ENCODE data around the gene UNC119B.
A peak's percentile ranks its signal among the peaks of the same experiment; 100 is the strongest.
"Not testable (repeated sequence)": the region's sequence is repeated elsewhere in the genome, so short reads cannot be mapped to it uniquely, and the experiment has no call there.

Gene UNC119B

GRCh38 chr12:120710031-120710804, at the start of gene UNC119B:
Gene UNC119B (plus strand): TSS chr12:120710458. CDS start chr12:120710475, 17 bp downstream.
- DNase-seq: peak; percentile 41

- no peak for DNase-seq
These were observed 48.8 kb upstream of the UNC119B start for GRCh38 chr12:120661432-120661831.

DNA sequence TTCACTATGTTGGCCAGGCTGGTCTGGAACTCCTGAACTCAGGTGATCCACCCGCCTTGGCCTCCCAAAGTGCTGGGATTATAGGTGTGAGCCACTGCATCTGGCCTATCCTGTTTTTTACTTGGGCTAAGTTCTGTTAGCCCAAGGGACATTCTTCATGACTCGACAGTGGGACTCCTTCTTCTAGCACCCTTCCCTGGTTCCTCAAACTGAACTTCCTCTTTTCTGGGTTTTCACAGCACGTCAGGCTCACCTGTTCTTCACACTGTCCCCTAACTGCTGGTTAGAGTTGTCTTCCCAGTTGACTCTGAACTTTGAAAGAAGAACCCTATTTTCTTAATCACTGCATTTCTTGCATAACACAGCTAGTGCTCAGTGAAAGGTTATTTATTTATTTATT, 47.4 kb upstream of the UNC119B start:
- DNase-seq: no peak

GRCh38 chr12:120663741-120664140, 46.5 kb upstream of the UNC119B start:
- no peak for DNase-seq

DNA sequence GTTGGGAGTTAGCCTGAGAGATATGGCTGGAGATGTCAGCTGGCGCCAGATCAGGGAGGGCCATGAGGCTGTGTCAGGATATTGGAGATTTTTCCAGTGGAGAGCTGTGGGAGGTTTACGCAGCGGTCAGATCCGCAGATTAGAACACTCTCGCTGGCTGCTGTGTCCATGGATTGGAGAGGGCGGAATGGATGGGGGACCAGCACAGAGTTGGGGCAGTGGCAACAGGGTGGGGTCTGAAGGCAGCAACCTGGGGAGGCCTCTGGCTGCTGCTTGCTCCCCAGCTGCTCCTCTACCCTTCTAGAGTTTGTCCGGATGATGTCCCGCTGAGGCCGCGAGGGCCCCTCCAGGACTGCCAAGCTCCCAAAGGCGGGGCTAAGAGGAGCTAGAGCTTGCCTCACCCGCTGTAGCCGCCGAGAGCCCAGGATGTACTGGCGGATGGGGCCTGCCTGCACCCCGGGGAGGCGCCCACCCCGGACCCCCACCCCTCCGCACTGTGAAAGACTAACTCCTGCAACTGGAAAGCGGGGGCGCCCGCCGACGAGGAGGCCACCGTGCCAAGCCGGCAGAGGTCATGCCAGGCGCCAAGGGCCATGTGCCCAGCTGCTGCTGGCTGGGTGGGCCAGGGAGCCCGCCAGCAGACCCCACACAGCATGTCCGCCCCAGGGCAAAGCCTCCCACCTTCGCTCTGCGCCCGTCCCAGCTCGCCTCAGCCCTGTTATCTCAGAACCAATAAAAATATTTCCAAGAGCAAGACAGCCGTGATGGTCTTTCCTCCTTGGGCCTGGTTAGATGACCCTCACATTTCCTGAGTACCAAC, 43.5 kb upstream of the UNC119B start:
- no peak for DNase-seq

GRCh38 chr12:120668091-120668867, 42.0 kb upstream of the UNC119B start:
- DNase-seq: no peak

DNA sequence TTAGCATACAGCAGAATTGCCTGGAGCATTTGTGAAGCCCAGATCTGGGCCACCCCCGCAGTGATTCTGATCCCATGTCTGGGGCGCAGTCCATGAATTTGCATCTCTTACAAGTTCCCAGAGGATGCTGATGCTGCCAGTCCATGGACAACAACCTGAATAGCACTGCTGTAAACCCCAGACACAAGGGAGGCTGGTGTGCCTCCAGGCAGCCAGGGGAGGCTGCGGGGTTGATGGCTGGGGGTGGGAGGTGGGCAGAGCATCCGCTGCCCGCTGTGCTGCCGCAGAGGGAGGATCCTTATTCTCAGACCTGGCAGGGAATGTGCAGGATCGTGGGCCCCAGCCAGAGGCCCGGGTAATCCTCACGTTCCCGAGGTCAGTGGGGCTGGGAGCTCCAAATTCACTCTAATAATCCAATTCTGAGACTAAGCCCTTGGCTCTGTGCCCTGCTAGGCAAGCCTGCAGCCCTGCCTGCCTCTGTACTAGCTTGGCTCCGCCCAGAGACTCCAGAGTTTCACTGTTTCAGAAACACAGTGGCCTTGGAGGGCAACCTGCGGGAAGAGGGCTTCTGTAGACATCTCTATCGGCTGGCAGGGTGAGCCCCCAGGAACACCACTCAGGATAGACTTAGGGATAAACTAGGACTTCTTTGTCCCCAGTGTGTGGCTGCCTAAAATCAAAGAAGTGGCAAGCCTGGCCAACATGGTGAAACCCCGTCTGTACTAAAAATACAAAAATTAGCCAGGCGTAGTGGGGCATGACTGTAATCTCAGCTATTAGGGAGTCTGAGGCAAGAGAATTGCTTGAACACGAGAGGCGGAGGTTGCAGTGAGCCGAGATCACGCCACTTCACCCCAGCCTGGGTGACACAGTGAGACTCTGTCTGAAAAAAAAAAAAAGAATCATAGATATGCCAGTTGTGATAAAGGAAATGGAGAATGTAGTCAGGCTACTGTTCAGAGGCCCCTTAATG, 41.1 kb upstream of the UNC119B start:
- no peak for DNase-seq

- not testable (repeated sequence) for DNase-seq
These were observed 40.0 kb upstream of the UNC119B start for GRCh38 chr12:120670237-120670636.

DNA sequence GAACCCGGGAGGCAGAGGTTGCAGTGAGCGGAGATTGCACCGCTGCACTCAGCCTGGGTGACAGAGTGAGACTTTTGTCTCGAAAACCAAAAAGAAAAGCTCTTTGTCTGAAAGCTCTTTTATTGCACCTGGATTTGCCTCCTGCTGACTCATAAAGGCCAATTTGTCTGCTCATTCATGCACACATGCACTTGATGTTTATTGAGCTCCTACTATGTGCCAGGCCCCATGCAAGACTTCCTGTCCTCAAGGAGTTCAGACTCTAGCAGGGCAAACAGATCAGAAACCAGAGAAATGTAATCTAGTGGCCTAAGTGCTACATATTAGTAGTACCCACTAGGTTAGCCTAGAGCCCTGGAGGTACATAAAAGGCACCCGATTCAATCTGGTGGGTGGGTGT, 39.6 kb upstream of the UNC119B start:
- no peak for DNase-seq

DNA sequence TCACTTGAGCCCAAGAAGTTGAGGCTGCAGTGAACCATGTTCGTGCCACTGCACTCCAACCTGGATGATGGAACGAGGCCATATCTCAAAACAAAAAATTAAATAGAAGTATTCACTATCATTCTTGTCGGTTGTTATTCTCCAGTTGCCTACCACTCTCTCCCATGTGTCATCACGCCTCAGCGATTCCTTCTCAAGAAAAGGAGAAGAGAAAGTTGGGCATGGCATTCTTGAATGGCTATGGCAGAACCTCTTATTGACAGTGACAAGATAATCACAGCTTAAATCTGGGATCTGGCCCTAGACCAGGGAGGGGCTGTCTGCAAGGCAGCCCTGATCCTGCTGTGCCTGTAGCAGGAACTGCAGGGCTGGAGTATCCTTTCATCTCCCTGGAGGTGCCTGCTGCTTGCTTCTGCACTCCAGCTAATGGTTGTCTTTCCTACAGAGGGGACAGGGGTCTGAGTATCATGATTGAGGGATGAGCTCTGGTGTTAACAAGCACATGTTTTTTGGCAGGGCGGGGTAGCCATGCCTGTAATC, 36.1 kb upstream of the UNC119B start:
- no peak for DNase-seq

GRCh38 chr12:120677765-120678473, 32.3 kb upstream of the UNC119B start:
- DNase-seq: peak; percentile 18

- DNase-seq: peak; percentile 12
These were observed 31.7 kb upstream of the UNC119B start for GRCh38 chr12:120678572-120678971.

GRCh38 chr12:120680165-120680738, 30.0 kb upstream of the UNC119B start:
- no peak for DNase-seq

DNA sequence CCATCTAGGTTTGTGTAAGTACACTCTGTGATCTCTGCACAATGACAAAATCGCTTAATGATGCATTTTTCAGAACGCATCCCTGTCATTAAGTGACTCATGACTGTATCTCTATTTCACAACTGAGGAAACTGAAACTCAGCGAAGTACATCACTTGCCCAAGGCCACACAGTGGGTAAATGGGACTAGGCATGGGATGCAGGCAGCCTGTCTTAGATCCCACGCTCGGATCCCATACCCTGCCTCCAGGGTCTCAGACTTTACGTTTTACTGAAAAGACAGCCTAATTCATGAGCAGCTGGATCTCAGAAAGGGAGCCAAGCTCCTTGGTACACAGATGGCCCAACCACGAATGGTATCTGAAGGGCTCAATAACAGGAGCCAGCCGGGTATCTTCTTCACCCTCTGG, 25.7 kb upstream of the UNC119B start:
- no peak for DNase-seq

GRCh38 chr12:120685522-120685921, 24.7 kb upstream of the UNC119B start:
- DNase-seq: no peak

- peak; percentile 98 for DNase-seq
These were observed 24.0 kb upstream of the UNC119B start for GRCh38 chr12:120686151-120686689.

GRCh38 chr12:120686690-120687577, 23.3 kb upstream of the UNC119B start, which contains the start of gene MLEC:
Gene MLEC (plus strand): TSS chr12:120687149. CDS start chr12:120687297, 148 bp downstream.
- peak; percentile 98 for DNase-seq

DNA sequence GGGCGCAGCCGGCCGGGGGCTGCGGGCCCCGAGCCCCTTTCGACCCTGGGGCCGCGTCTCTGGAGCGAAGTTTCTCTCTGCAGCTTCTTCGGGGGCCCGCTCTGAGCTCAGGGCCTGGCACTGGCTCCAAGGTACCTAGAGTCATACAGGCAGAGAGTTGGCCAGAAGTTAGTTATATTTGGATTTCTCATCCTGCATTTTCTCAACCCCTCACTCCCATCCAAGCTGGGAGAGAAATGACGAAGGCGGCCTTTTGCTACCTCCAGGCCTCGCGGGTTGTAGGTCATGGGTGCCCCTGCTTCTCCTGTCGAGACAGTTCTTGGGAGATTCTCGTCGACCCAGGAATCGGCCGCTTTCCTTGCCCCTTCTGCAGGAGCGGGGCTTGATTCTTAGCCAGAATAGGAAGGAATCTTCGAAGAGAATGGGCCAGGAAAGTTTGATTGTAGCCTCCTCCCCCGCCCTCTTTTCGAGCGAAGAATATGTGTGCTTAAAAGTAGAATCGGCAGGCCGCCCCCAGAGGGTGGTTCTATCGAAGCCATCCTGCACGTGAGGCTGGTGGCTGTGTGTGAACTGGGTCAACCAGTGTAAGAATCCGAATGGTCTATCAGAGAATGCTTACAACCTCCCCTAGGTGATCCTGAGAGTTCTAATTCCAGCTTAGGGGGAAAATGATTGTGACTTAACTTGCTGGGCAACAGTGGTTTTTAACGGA, 22.5 kb upstream of the UNC119B start:
- DNase-seq: no peak

All from fibroblast of upper back skin (primary cell).